ENCODE results near the gene REEP5. TPM values are rescaled to one million over a fixed set of nuclear protein-coding genes. Genes with fewer than 3 reads are reported as not detected.
A peak's percentile ranks its signal among the peaks of the same experiment; 100 is the strongest.
"Not testable (repeated sequence)": the region's sequence is repeated elsewhere in the genome, so short reads cannot be mapped to it uniquely, and the experiment has no call there.

REEP5 gene
- total RNA-seq, 1 experiment from 2014 or later, result 36.0 TPM

- DNase-seq (ENCODE audit: low spot score), result no peak
Observed at GRCh38 chr5:112886975-112887374, 35.1 kb downstream of the REEP5 start.

- DNase-seq (ENCODE audit: low spot score), result no peak
Observed at GRCh38 chr5:112885001-112885400, 37.0 kb downstream of the REEP5 start.

- no peak for DNase-seq (ENCODE audit: low spot score)
Observed at GRCh38 chr5:112883192-112883591, 38.8 kb downstream of the REEP5 start.

GRCh38 chr5:112880219-112880964, 41.6 kb downstream of the REEP5 start:
- no peak for DNase-seq (ENCODE audit: low spot score)

- peak; percentile 71 for DNase-seq (ENCODE audit: low spot score)
Observed at GRCh38 chr5:112878760-112879159, 43.3 kb downstream of the REEP5 start.

GRCh38 chr5:112878101-112878500, 43.9 kb downstream of the REEP5 start:
- DNase-seq (ENCODE audit: low spot score), result no peak

- no peak for DNase-seq (ENCODE audit: low spot score)
Observed at GRCh38 chr5:112876362-112876761, 45.7 kb downstream of the REEP5 start.

- DNase-seq (ENCODE audit: low spot score), result no peak
Observed at GRCh38 chr5:112870966-112871365, 51.1 kb downstream of the REEP5 start.

- no peak for DNase-seq (ENCODE audit: low spot score)
Observed at GRCh38 chr5:112869948-112870347, 52.1 kb downstream of the REEP5 start.

- DNase-seq (ENCODE audit: low spot score), result no peak
Observed at GRCh38 chr5:112867411-112867810, 54.6 kb downstream of the REEP5 start.

GRCh38 chr5:112866739-112867138, 55.3 kb downstream of the REEP5 start:
- no peak for DNase-seq (ENCODE audit: low spot score)

- DNase-seq (ENCODE audit: low spot score), result no peak
Observed at GRCh38 chr5:112865128-112865527, 56.9 kb downstream of the REEP5 start.

GRCh38 chr5:112863549-112863948, 58.5 kb downstream of the REEP5 start:
- no peak for DNase-seq (ENCODE audit: low spot score)

- DNase-seq (ENCODE audit: low spot score), result no peak
Observed at GRCh38 chr5:112862085-112862484, 59.9 kb downstream of the REEP5 start.

- DNase-seq (ENCODE audit: low spot score), result no peak
Observed at GRCh38 chr5:112861638-112861985, 60.4 kb downstream of the REEP5 start.

- DNase-seq (ENCODE audit: low spot score), result peak; percentile 96
Observed at GRCh38 chr5:112860929-112861637, 60.9 kb downstream of the REEP5 start, which contains the start of gene SRP19. Gene SRP19 (plus strand): TSS chr5:112861287. CDS start chr5:112861377, 90 bp downstream.

GRCh38 chr5:112860571-112860928, 61.5 kb downstream of the REEP5 start:
- DNase-seq (ENCODE audit: low spot score), result not testable (repeated sequence)

GRCh38 chr5:112857866-112858265, 64.2 kb downstream of the REEP5 start:
- no peak for DNase-seq (ENCODE audit: low spot score)

GRCh38 chr5:112854651-112855050, 67.4 kb downstream of the REEP5 start:
- no peak for DNase-seq (ENCODE audit: low spot score)

GRCh38 chr5:112849912-112850311, 72.1 kb downstream of the REEP5 start:
- DNase-seq (ENCODE audit: low spot score), result no peak

GRCh38 chr5:112848116-112848811, 73.8 kb downstream of the REEP5 start:
- DNase-seq (ENCODE audit: low spot score), result peak; percentile 57

GRCh38 chr5:112847306-112847705, 74.7 kb downstream of the REEP5 start:
- DNase-seq (ENCODE audit: low spot score), result no peak

GRCh38 chr5:112846556-112846955, 75.5 kb downstream of the REEP5 start:
- no peak for DNase-seq (ENCODE audit: low spot score)
